GM12891 (cell line): ENCODE measurements around the gene GSTA5.

ENCODE experiments used
- PAX5 ChIP-seq: IDR thresholded peaks from 2 replicates; pipeline ENCODE4 v1.6.1; 2011; ENCODE audit warnings: low read length, moderate library complexity, mild to moderate bottlenecking; ENCODE audit not compliant: insufficient read depth, severe bottlenecking
- POLR2A ChIP-seq: IDR thresholded peaks from 2 replicates; pipeline ENCODE4 v1.6.1; 2011; ENCODE audit warnings: low read depth, low read length, control low read depth
- POLR2AphosphoS5 ChIP-seq: IDR thresholded peaks from 2 replicates; pipeline ENCODE4 v1.6.1; 2011; ENCODE audit warnings: low read depth, low read length, control low read depth
- POU2F2 ChIP-seq: IDR thresholded peaks from 2 replicates; pipeline ENCODE4 v1.6.1; 2011; ENCODE audit warnings: low read depth, mild to moderate bottlenecking, control low read depth, low read length, moderate library complexity
- SPI1 ChIP-seq: IDR thresholded peaks from 2 replicates; pipeline ENCODE4 v1.6.1; 2011; ENCODE audit warnings: low read depth, low read length, control low read depth
- TAF1 ChIP-seq: IDR thresholded peaks from 2 replicates; pipeline ENCODE4 v1.6.1; 2011; ENCODE audit warnings: low read depth, low read length, control low read depth

GRCh38 chr6:52829046-52829817 lies 11.4 kb downstream of the GSTA5 start:
- TF ChIP-seq POLR2AphosphoS5 = no peak
- no peak for TF ChIP-seq POLR2A
- TF ChIP-seq POU2F2 = no peak
- TF ChIP-seq TAF1 = no peak
- TF ChIP-seq SPI1 = no peak
- no peak for TF ChIP-seq PAX5
